Gastrocnemius medialis (tissue), 4 donors: ENCODE measurements around the gene NCAPG2. TPM values are rescaled to one million over a fixed set of nuclear protein-coding genes. Genes with fewer than 3 reads are reported as not detected.
A peak's percentile ranks its signal among the peaks of the same experiment; 100 is the strongest.

ENCODE experiments used
- ATAC-seq, 2 donors: fragments of 150-250 bp; one replicate each; pipeline ENCODE4 v1.9.1; 2016
- DNase-seq, 2 donors: peaks; one replicate each; pipeline ENCODE4 v3.0.0-alpha.2; 2019
- H3K27ac ChIP-seq, 4 donors: fragments of 200-600 bp; sonication (generic); 1 replicate in 1 of 4; 2 replicates in 3 of 4; pipeline ENCODE4 v1.5.1; 2016 to 2018; ENCODE audit warnings: mild to moderate bottlenecking in 2 of 4, moderate library complexity in 1 of 4
- H3K27me3 ChIP-seq, 3 donors: fragments of 200-600 bp; sonication (generic) in 2 of 3; 1 replicate in 1 of 3; 2 replicates in 2 of 3; pipeline versions ENCODE4 v1.5.1 to v1.6.0; 2016 to 2019; ENCODE audit warnings: mild to moderate bottlenecking in 1 of 3, moderate library complexity in 1 of 3
- H3K36me3 ChIP-seq, 2 donors: fragments of 200-600 bp; sonication (generic) in 1 of 2; one replicate each; pipeline ENCODE4 v1.5.1; 2017 to 2018
- H3K4me1 ChIP-seq, 2 donors: fragments of 200-600 bp; sonication (generic) in 1 of 2; one replicate each; pipeline ENCODE4 v1.5.1; 2016 to 2017; ENCODE audit warnings: mild to moderate bottlenecking in 2 of 2
- H3K4me3 ChIP-seq, 4 donors: fragments of 200-600 bp; sonication (generic) in 3 of 4; 1 replicate in 1 of 4; 2 replicates in 3 of 4; pipeline ENCODE4 v1.5.1; 2016 to 2019; ENCODE audit warnings: mild to moderate bottlenecking in 2 of 4
- H3K9me3 ChIP-seq, 3 donors: fragments of 200-600 bp; sonication (generic) in 2 of 3; 1 replicate in 1 of 3; 2 replicates in 2 of 3; pipeline ENCODE4 v1.5.1; 2016 to 2019
- CTCF ChIP-seq, 5 experiments: fragments of 450-650 bp in 3 of 5; fragments of 200-600 bp in 2 of 5; sonication (generic) in 2 of 5; IDR thresholded peaks in 4 of 5; conservative IDR thresholded peaks in 1 of 5; 1 replicate in 4 of 5; 2 replicates in 1 of 5; pipeline ENCODE4 v1.5.1; 2016 to 2019; ENCODE audit warnings: antibody characterized with exemption in 5 of 5, mild to moderate bottlenecking in 3 of 5, moderate library complexity in 3 of 5
- POLR2A ChIP-seq, 2 donors: fragments of 450-650 bp; IDR thresholded peaks; one replicate each; pipeline ENCODE4 v1.6.1; 2017; ENCODE audit warnings: antibody characterized with exemption in 2 of 2, mild to moderate bottlenecking in 2 of 2, moderate library complexity in 2 of 2
- in situ Hi-C, 4 donors: fragments of 200-750 bp; cut with MboI; loops; one replicate each; pipeline versions ENCODE4 v1.15.0 to v1.8.0; 2017; ENCODE audit warnings: low sequenced_read_pairs in 4 of 4
- intact Hi-C: fragments of 100-400 bp; cut with DNase I; formaldehyde crosslinking; loops from one replicate; pipeline ENCODE4 v1.15.1; 2023; ENCODE audit warnings: low total_unique reads
- total RNA-seq, 4 donors: library from RNA; depleted of rRNA; stranded (reverse); fragments of >200 nt; gene quantifications; one replicate each; pipeline versions ENCODE4 v1.1.0 to v1.2.3, GENCODE V29; 2016

The NCAPG2 gene
- 1 to 10 TPM; 3.0 to 4.5 (median 3.9) TPM for total RNA-seq

GRCh38 chr7:158704524-158705233 lies at the start of gene NCAPG2:
TSS of gene NCAPG2 (minus strand) at chr7:158704804. CDS start at chr7:158701899, 2,905 bp downstream.
- H3K4me1 ChIP-seq = peaks cover 0 to 17% of the 10 kb centered on the region in 2 donors
- H3K4me3 ChIP-seq = peak within 1 kb of the TSS; percentile 71 to 97 (median 82)
- H3K27me3 ChIP-seq = no peaks in the 10 kb centered on the region
- peak within 1 kb of the TSS; percentile 87 to 90 (median 88) for H3K27ac ChIP-seq
- H3K9me3 ChIP-seq = no peaks in the 10 kb centered on the region
- H3K36me3 ChIP-seq = no peaks in the 10 kb centered on the region
- intact Hi-C loops = loop anchor here (5.0 kb wide), 3 partner anchors 78 to 1557 kb away; partner anchors contain the start of gene ESYT2
- in situ Hi-C loops = loop anchor here in 1 of 4 donors (25.0 kb wide), 1 partner anchor 133 kb away; the partner anchor contains the start of gene ESYT2
- ATAC-seq (peak; percentile 98 to 99), DNase-seq (peak; percentile 94 to 96)
- TF ChIP-seq POLR2A (IDR thresholded peaks at IDR 0.05) (peak; percentile 94 to 96), CTCF (IDR thresholded peaks at IDR 0.05 in 4 of 5, conservative IDR thresholded peaks at IDR 0.05 in 1 of 5) (peak; percentile 37 to 58 (median 40))

GRCh38 chr7:158753900-158754299 lies 49.3 kb upstream of the NCAPG2 start:
- Histone ChIP-seq H3K9me3 (no peaks in the 10 kb centered on the region), H3K4me1 (no peaks in the 10 kb centered on the region), H3K27me3 (no peaks in the 10 kb centered on the region), H3K27ac (no peak overlapping the region), H3K36me3 (peaks cover 0 to 73% of the 10 kb centered on the region in 2 donors), H3K4me3 (no peak overlapping the region)
- intact Hi-C loops (no loop called here), in situ Hi-C loops (no loop called here)
- no peak for DNase-seq
- no peak for ATAC-seq
- no peak for TF ChIP-seq CTCF (IDR thresholded peaks at IDR 0.05 in 4 of 5, conservative IDR thresholded peaks at IDR 0.05 in 1 of 5)
- no peak for TF ChIP-seq POLR2A (IDR thresholded peaks at IDR 0.05)

GRCh38 chr7:158751751-158752150 lies 47.1 kb upstream of the NCAPG2 start:
- no peak for ATAC-seq
- H3K4me1 ChIP-seq = no peaks in the 10 kb centered on the region
- no peak overlapping the region for H3K27ac ChIP-seq
- TF ChIP-seq POLR2A (IDR thresholded peaks at IDR 0.05) (no peak), CTCF (IDR thresholded peaks at IDR 0.05 in 4 of 5, conservative IDR thresholded peaks at IDR 0.05 in 1 of 5) (no peak)
- H3K27me3 ChIP-seq = no peaks in the 10 kb centered on the region
- H3K9me3 ChIP-seq = no peaks in the 10 kb centered on the region
- peaks cover 0 to 73% of the 10 kb centered on the region in 2 donors for H3K36me3 ChIP-seq
- in situ Hi-C loops (no loop called here), intact Hi-C loops (no loop called here)
- DNase-seq = no peak
- no peak overlapping the region for H3K4me3 ChIP-seq

- H3K9me3 ChIP-seq = no peaks in the 10 kb centered on the region
- no peak overlapping the region for H3K27ac ChIP-seq
- peaks cover 0 to 73% of the 10 kb centered on the region in 2 donors for H3K36me3 ChIP-seq
- TF ChIP-seq POLR2A (IDR thresholded peaks at IDR 0.05) = no peak
- TF ChIP-seq CTCF (IDR thresholded peaks at IDR 0.05 in 4 of 5, conservative IDR thresholded peaks at IDR 0.05 in 1 of 5) = no peak
- ATAC-seq (no peak), DNase-seq (no peak)
- H3K27me3 ChIP-seq = no peaks in the 10 kb centered on the region
- H3K4me1 ChIP-seq = no peaks in the 10 kb centered on the region
- in situ Hi-C loops (no loop called here), intact Hi-C loops (no loop called here)
- no peak overlapping the region for H3K4me3 ChIP-seq
Observed at GRCh38 chr7:158751199-158751598, 46.6 kb upstream of the NCAPG2 start.
